ENCODE data around the gene LYAR. TPM values are rescaled to one million over a fixed set of nuclear protein-coding genes. Genes with fewer than 3 reads are reported as not detected.
A peak's percentile ranks its signal among the peaks of the same experiment; 100 is the strongest.

LYAR gene
- total RNA-seq: 10.1 TPM

GRCh38 chr4:4289941-4290850, at the start of gene LYAR, which contains the start of gene ZBTB49:
Gene LYAR (minus strand): TSS chr4:4290154. CDS start chr4:4283742, 6,412 bp downstream.
Gene ZBTB49 (plus strand): TSS chr4:4290251. CDS start chr4:4299946, 9,695 bp downstream.
- Histone ChIP-seq H3K9me3 (ENCODE audit: low read depth, low read length) (no peaks in the 10 kb centered on the region), H3K27me3 (ENCODE audit: insufficient read depth, low read length) (no peaks in the 10 kb centered on the region), H3K4me3 (ENCODE audit: low read length) (peak within 1 kb of the TSS; percentile 95), H3K4me1 (ENCODE audit: insufficient read depth, low read length) (peaks cover 28% of the 10 kb centered on the region)

GRCh38 chr4:4339504-4340085, 49.6 kb upstream of the LYAR start:
- H3K27me3 ChIP-seq (ENCODE audit: insufficient read depth, low read length): no peaks in the 10 kb centered on the region
- H3K4me1 ChIP-seq (ENCODE audit: insufficient read depth, low read length): no peaks in the 10 kb centered on the region
- no peak overlapping the region for H3K4me3 ChIP-seq (ENCODE audit: low read length)
- no peaks in the 10 kb centered on the region for H3K9me3 ChIP-seq (ENCODE audit: low read depth, low read length)

- Histone ChIP-seq H3K9me3 (ENCODE audit: low read depth, low read length) (no peaks in the 10 kb centered on the region), H3K27me3 (ENCODE audit: insufficient read depth, low read length) (no peaks in the 10 kb centered on the region), H3K4me1 (ENCODE audit: insufficient read depth, low read length) (no peaks in the 10 kb centered on the region), H3K4me3 (ENCODE audit: low read length) (no peak overlapping the region)
Observed at GRCh38 chr4:4338210-4339001, 48.5 kb upstream of the LYAR start.

GRCh38 chr4:4334798-4335520, 45.0 kb upstream of the LYAR start:
- no peak overlapping the region for H3K4me3 ChIP-seq (ENCODE audit: low read length)
- H3K4me1 ChIP-seq (ENCODE audit: insufficient read depth, low read length): no peaks in the 10 kb centered on the region
- H3K27me3 ChIP-seq (ENCODE audit: insufficient read depth, low read length): no peaks in the 10 kb centered on the region
- H3K9me3 ChIP-seq (ENCODE audit: low read depth, low read length): no peaks in the 10 kb centered on the region

- H3K27me3 ChIP-seq (ENCODE audit: insufficient read depth, low read length): no peaks in the 10 kb centered on the region
- H3K4me1 ChIP-seq (ENCODE audit: insufficient read depth, low read length): no peaks in the 10 kb centered on the region
- H3K9me3 ChIP-seq (ENCODE audit: low read depth, low read length): no peaks in the 10 kb centered on the region
- no peak overlapping the region for H3K4me3 ChIP-seq (ENCODE audit: low read length)
Observed at GRCh38 chr4:4333265-4333706, 43.3 kb upstream of the LYAR start.

- H3K4me3 ChIP-seq (ENCODE audit: low read length): no peak overlapping the region
- no peaks in the 10 kb centered on the region for H3K27me3 ChIP-seq (ENCODE audit: insufficient read depth, low read length)
- no peaks in the 10 kb centered on the region for H3K4me1 ChIP-seq (ENCODE audit: insufficient read depth, low read length)
- H3K9me3 ChIP-seq (ENCODE audit: low read depth, low read length): no peaks in the 10 kb centered on the region
Observed at GRCh38 chr4:4332529-4332928, 42.6 kb upstream of the LYAR start.

GRCh38 chr4:4330794-4331193, 40.8 kb upstream of the LYAR start:
- Histone ChIP-seq H3K9me3 (ENCODE audit: low read depth, low read length) (no peaks in the 10 kb centered on the region), H3K4me3 (ENCODE audit: low read length) (no peak overlapping the region), H3K27me3 (ENCODE audit: insufficient read depth, low read length) (no peaks in the 10 kb centered on the region), H3K4me1 (ENCODE audit: insufficient read depth, low read length) (no peaks in the 10 kb centered on the region)

- Histone ChIP-seq H3K9me3 (ENCODE audit: low read depth, low read length) (no peaks in the 10 kb centered on the region), H3K4me3 (ENCODE audit: low read length) (no peak overlapping the region), H3K27me3 (ENCODE audit: insufficient read depth, low read length) (no peaks in the 10 kb centered on the region), H3K4me1 (ENCODE audit: insufficient read depth, low read length) (no peaks in the 10 kb centered on the region)
Observed at GRCh38 chr4:4329496-4329895, 39.5 kb upstream of the LYAR start.

- Histone ChIP-seq H3K9me3 (ENCODE audit: low read depth, low read length) (no peaks in the 10 kb centered on the region), H3K27me3 (ENCODE audit: insufficient read depth, low read length) (no peaks in the 10 kb centered on the region), H3K4me3 (ENCODE audit: low read length) (no peak overlapping the region), H3K4me1 (ENCODE audit: insufficient read depth, low read length) (no peaks in the 10 kb centered on the region)
Observed at GRCh38 chr4:4328840-4329239, 38.9 kb upstream of the LYAR start.

GRCh38 chr4:4328206-4328605, 38.3 kb upstream of the LYAR start:
- Histone ChIP-seq H3K4me3 (ENCODE audit: low read length) (no peak overlapping the region), H3K4me1 (ENCODE audit: insufficient read depth, low read length) (no peaks in the 10 kb centered on the region), H3K9me3 (ENCODE audit: low read depth, low read length) (no peaks in the 10 kb centered on the region), H3K27me3 (ENCODE audit: insufficient read depth, low read length) (no peaks in the 10 kb centered on the region)

GRCh38 chr4:4327652-4328121, 37.7 kb upstream of the LYAR start:
- no peaks in the 10 kb centered on the region for H3K27me3 ChIP-seq (ENCODE audit: insufficient read depth, low read length)
- no peaks in the 10 kb centered on the region for H3K4me1 ChIP-seq (ENCODE audit: insufficient read depth, low read length)

GRCh38 chr4:4326166-4326565, 36.2 kb upstream of the LYAR start:
- no peaks in the 10 kb centered on the region for H3K27me3 ChIP-seq (ENCODE audit: insufficient read depth, low read length)
- no peaks in the 10 kb centered on the region for H3K4me1 ChIP-seq (ENCODE audit: insufficient read depth, low read length)
- no peaks in the 10 kb centered on the region for H3K9me3 ChIP-seq (ENCODE audit: low read depth, low read length)
- no peak overlapping the region for H3K4me3 ChIP-seq (ENCODE audit: low read length)

More at GRCh38 chr4:4327652-4328121, 37.7 kb upstream of the LYAR start:
- H3K4me3 ChIP-seq (ENCODE audit: low read length): no peak overlapping the region
- H3K9me3 ChIP-seq (ENCODE audit: low read depth, low read length): no peaks in the 10 kb centered on the region

- Histone ChIP-seq H3K27me3 (ENCODE audit: insufficient read depth, low read length) (no peaks in the 10 kb centered on the region), H3K4me1 (ENCODE audit: insufficient read depth, low read length) (no peaks in the 10 kb centered on the region), H3K4me3 (ENCODE audit: low read length) (no peak overlapping the region), H3K9me3 (ENCODE audit: low read depth, low read length) (no peaks in the 10 kb centered on the region)
Observed at GRCh38 chr4:4325321-4325720, 35.4 kb upstream of the LYAR start.

GRCh38 chr4:4323705-4324534, 34.0 kb upstream of the LYAR start:
- Histone ChIP-seq H3K9me3 (ENCODE audit: low read depth, low read length) (no peaks in the 10 kb centered on the region), H3K4me1 (ENCODE audit: insufficient read depth, low read length) (no peaks in the 10 kb centered on the region), H3K27me3 (ENCODE audit: insufficient read depth, low read length) (no peaks in the 10 kb centered on the region), H3K4me3 (ENCODE audit: low read length) (no peak overlapping the region)

All from mononuclear cell (primary cell).